Measurements from ENCODE around the gene ANKLE2.
"Not testable (repeated sequence)": the region's sequence is repeated elsewhere in the genome, so short reads cannot be mapped to it uniquely, and the experiment has no call there.

The ANKLE2 gene

GRCh38 chr12:132700212-132700822, 61.3 kb downstream of the ANKLE2 start:
- in situ Hi-C loops (cut with HindIII; ENCODE audit: low sequenced_read_pairs) = no loop called here
- H3K4me3 ChIP-seq (ENCODE audit: low read depth, low read length) = no peak overlapping the region
- TF ChIP-seq, protein P1, sequence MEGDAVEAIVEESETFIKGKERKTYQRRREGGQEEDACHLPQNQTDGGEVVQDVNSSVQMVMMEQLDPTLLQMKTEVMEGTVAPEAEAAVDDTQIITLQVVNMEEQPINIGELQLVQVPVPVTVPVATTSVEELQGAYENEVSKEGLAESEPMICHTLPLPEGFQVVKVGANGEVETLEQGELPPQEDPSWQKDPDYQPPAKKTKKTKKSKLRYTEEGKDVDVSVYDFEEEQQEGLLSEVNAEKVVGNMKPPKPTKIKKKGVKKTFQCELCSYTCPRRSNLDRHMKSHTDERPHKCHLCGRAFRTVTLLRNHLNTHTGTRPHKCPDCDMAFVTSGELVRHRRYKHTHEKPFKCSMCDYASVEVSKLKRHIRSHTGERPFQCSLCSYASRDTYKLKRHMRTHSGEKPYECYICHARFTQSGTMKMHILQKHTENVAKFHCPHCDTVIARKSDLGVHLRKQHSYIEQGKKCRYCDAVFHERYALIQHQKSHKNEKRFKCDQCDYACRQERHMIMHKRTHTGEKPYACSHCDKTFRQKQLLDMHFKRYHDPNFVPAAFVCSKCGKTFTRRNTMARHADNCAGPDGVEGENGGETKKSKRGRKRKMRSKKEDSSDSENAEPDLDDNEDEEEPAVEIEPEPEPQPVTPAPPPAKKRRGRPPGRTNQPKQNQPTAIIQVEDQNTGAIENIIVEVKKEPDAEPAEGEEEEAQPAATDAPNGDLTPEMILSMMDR (IDR thresholded peaks at IDR 0.05; ENCODE audit: low read depth, low read length) = no peak
- peak; percentile 40 for DNase-seq (ENCODE audit: low read depth, low spot score)

DNA sequence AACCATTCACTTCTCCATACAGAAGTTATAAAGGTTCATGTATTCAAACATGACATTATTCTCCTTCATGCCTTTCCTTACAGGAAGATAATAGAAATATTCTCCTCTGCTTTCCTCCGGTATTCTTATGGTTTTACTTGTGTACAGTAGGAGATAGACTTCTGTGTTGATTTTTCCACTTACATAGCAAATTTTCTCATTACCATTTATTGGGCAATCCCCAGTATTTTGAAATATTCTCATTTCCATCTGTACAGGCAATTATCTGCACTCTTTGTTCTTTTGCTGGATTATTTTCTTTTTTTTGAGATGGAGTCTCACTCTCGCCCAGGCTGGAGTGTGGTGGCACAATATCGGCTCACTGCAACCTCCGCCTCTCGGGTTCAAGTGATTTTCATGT, 63.3 kb downstream of the ANKLE2 start:
- no peak overlapping the region for H3K4me3 ChIP-seq (ENCODE audit: low read depth, low read length)
- in situ Hi-C loops (cut with HindIII; ENCODE audit: low sequenced_read_pairs) = no loop called here
- TF ChIP-seq, protein P1 (IDR thresholded peaks at IDR 0.05; ENCODE audit: low read depth, low read length) = no peak
- DNase-seq (ENCODE audit: low read depth, low spot score) = no peak

GRCh38 chr12:132695431-132695830, 66.2 kb downstream of the ANKLE2 start:
- in situ Hi-C loops (cut with HindIII; ENCODE audit: low sequenced_read_pairs) = no loop called here
- TF ChIP-seq, protein P1 (IDR thresholded peaks at IDR 0.05; ENCODE audit: low read depth, low read length) = no peak
- no peak overlapping the region for H3K4me3 ChIP-seq (ENCODE audit: low read depth, low read length)
- no peak for DNase-seq (ENCODE audit: low read depth, low spot score)

DNA sequence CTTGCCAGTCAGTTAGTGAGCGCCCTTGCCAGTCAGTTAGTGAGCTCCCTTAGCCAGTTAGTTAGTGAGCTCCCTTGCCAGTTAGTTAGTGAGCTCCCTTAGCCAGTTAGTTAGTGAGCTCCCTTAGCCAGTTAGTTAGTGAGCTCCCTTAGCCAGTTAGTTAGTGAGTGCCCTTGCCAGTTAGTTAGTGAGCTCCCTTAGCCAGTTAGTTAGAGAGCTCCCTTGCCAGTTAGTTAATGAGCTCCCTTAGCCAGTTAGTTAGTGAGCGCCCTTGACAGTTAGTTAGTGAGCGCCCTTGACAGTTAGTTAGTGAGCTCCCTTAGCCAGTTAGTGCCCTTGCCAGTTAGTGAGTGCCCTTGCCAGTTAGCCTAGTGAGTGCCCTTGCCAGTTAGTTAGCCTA, 66.7 kb downstream of the ANKLE2 start:
- in situ Hi-C loops (cut with HindIII; ENCODE audit: low sequenced_read_pairs); DNase-seq (ENCODE audit: low read depth, low spot score); H3K4me3 ChIP-seq (ENCODE audit: low read depth, low read length): not testable (repeated sequence)

DNA sequence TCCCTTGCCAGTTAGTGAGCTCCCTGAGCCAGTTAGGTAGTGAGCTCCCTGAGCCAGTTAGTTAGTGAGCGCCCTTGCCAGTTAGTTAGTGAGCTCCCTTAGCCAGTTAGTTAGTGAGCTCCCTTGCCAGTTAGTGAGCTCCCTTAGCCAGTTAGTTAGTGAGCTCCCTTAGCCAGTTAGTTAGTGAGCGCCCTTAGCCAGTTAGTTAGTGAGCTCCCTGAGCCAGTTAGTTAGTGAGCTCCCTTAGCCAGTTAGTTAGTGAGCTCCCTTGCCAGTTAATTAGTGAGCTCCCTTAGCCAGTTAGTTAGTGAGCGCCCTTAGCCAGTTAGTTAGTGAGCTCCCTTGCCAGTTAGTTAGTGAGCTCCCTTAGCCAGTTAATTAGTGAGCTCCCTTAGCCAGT, 69.6 kb downstream of the ANKLE2 start:
- H3K4me3 ChIP-seq (ENCODE audit: low read depth, low read length); in situ Hi-C loops (cut with HindIII; ENCODE audit: low sequenced_read_pairs); DNase-seq (ENCODE audit: low read depth, low spot score): not testable (repeated sequence)

GRCh38 chr12:132690112-132690511, 71.5 kb downstream of the ANKLE2 start:
- no peak for DNase-seq (ENCODE audit: low read depth, low spot score)
- in situ Hi-C loops (cut with HindIII; ENCODE audit: low sequenced_read_pairs) = no loop called here
- H3K4me3 ChIP-seq (ENCODE audit: low read depth, low read length) = no peak overlapping the region
- TF ChIP-seq, protein P1 (IDR thresholded peaks at IDR 0.05; ENCODE audit: low read depth, low read length) = no peak

DNA sequence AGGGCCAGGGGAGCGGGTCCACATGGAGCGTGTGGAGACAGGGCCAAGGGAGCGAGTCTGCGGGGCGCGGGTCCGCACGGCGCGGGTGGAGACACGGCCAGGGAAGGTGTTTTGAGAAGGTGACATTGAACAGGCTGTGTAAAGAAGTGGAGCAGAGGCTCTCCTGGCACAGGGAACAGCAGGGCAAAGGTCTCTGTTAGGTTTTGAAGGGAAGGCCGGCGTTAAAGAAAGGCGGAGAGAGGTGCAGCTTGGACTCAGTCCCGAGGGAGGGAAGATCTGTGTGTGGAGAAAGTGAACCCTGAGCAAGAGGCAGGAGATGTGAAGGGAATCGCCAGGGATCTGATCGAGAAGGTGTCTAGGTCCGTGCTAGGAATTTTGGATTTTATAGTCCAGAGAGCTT, 72.4 kb downstream of the ANKLE2 start:
- TF ChIP-seq, protein P1 (IDR thresholded peaks at IDR 0.05; ENCODE audit: low read depth, low read length) = no peak
- in situ Hi-C loops (cut with HindIII; ENCODE audit: low sequenced_read_pairs) = no loop called here
- no peak for DNase-seq (ENCODE audit: low read depth, low spot score)
- no peak overlapping the region for H3K4me3 ChIP-seq (ENCODE audit: low read depth, low read length)

Measured in astrocyte of the spinal cord (primary cell).